Common myeloid progenitor, CD34-positive (primary cell): ENCODE results near the gene IL25.

Experiments
- CTCF ChIA-PET: fragments of 350-600 bp; sonication (Branson Sonifier 250); formaldehyde crosslinking; loops from one replicate; lab custom pipeline; 2021; ENCODE audit warnings: antibody characterized with exemption; lab: Charles Lee
- POLR2A ChIA-PET: fragments of 350-600 bp; sonication (Branson Sonifier 250); formaldehyde crosslinking; loops from one replicate; lab custom pipeline; 2021; ENCODE audit warnings: antibody characterized with exemption; lab: Charles Lee
- DNase-seq, 3 donors: peaks; one replicate each; pipeline versions ENCODE4 v3.0.0 to v3.0.0-alpha.2; 2013
- H3K27ac ChIP-seq, 2 experiments: 1 replicate in 1 of 2; 2 replicates in 1 of 2; pipeline ENCODE4 v1.7.0; 2013; ENCODE audit warnings: inconsistent platforms in 2 of 2, low read length in 2 of 2, mild to moderate bottlenecking in 2 of 2, low read depth in 1 of 2, moderate library complexity in 1 of 2; ENCODE audit not compliant: severe bottlenecking in 2 of 2, insufficient read depth in 1 of 2, poor library complexity in 1 of 2
- H3K27me3 ChIP-seq, 5 experiments: replicated peaks in 2 of 5; 1 replicate in 3 of 5; 2 replicates in 2 of 5; pipeline versions ENCODE4 v1.6.1 to v1.7.0; 2013; ENCODE audit warnings: low read length in 4 of 5, mild to moderate bottlenecking in 2 of 5, moderate library complexity in 2 of 5, inconsistent platforms in 1 of 5; ENCODE audit not compliant: insufficient read depth in 5 of 5, control insufficient read depth in 4 of 5
- H3K36me3 ChIP-seq, 4 experiments: 1 replicate in 2 of 4; 2 replicates in 2 of 4; pipeline versions ENCODE4 v1.6.1 to v1.7.0; 2013; ENCODE audit warnings: low read length in 3 of 4, control low read depth in 1 of 4, mild to moderate bottlenecking in 1 of 4; ENCODE audit not compliant: control insufficient read depth in 4 of 4, insufficient read depth in 4 of 4
- H3K4me1 ChIP-seq, 4 experiments: 1 replicate in 3 of 4; 2 replicates in 1 of 4; pipeline versions ENCODE4 v1.6.1 to v1.7.1; 2013; ENCODE audit warnings: low read length in 3 of 4, mild to moderate bottlenecking in 3 of 4, control low read depth in 1 of 4, inconsistent platforms in 1 of 4, moderate library complexity in 1 of 4; ENCODE audit not compliant: control insufficient read depth in 4 of 4, insufficient read depth in 4 of 4; ENCODE audit errors: control extremely low read depth in 1 of 4
- H3K4me3 ChIP-seq, 7 experiments: 1 replicate in 4 of 7; 2 replicates in 3 of 7; pipeline versions ENCODE4 v1.5.1 to v1.7.0; 2013; ENCODE audit warnings: mild to moderate bottlenecking in 7 of 7, low read length in 6 of 7, moderate library complexity in 6 of 7, inconsistent platforms in 2 of 7, low read depth in 2 of 7, control low read depth in 1 of 7; ENCODE audit not compliant: insufficient read depth in 4 of 7, control insufficient read depth in 1 of 7; ENCODE audit errors: extremely low read depth in 1 of 7
- H3K9me3 ChIP-seq, 5 experiments: 1 replicate in 4 of 5; 2 replicates in 1 of 5; pipeline versions ENCODE4 v1.6.1 to v1.7.1; 2013; ENCODE audit warnings: low read length in 4 of 5, mild to moderate bottlenecking in 2 of 5, inconsistent platforms in 1 of 5, low read depth in 1 of 5, moderate library complexity in 1 of 5; ENCODE audit not compliant: control insufficient read depth in 4 of 5, insufficient read depth in 2 of 5; ENCODE audit errors: control extremely low read depth in 1 of 5
- WGBS: methylation state at CpG from one replicate; pipeline ENCODE4 v1.1.5; 2013; ENCODE audit not compliant: insufficient coverage; 5-methylcytosine and 5-hydroxymethylcytosine counted together

IL25 gene

DNA sequence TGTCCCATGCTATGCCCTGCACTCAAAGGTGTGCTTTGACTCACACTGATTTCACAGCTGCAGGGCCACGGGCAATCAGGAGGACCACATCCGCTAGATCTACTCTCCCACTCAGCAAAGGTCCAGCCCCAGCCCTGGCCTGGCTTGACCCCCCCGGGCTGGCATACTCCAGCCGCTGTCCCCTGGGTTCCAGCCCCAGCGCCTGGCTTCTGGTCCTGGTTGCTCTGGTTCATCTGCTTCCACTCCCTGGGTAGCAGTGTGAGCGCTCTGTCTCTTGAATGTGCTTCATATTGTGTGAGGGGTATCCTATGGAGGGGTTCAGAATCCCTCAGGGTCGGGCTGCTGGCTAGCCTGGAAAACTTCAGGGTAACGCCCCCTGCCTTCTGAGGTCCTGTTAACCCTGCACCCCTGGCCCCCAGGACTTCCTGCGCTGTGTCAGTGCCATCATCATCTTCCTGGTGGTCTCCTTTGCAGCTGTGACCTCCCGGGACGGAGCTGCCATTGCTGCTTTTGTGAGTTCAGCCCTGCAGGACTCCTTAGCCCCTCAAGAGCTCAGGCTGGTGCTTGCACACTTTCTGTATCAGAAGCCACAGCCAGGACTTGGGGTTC is 6.1 kb downstream of the IL25 start:
- DNase-seq, result no peak
- H3K27ac ChIP-seq, result no peak overlapping the region
- H3K36me3 ChIP-seq, result no peaks in the 10 kb centered on the region
- peaks cover 0 to 3% (median 0%) of the 10 kb centered on the region in 5 experiments for H3K27me3 ChIP-seq
- ChIA-PET POLR2A (no interaction called here), CTCF (interaction anchor here (1.1 to 9.0 kb wide), 11 partner anchors 10 to 259 kb away, joined by 3 to 108 read pairs (median 27); partner anchors contain the start of genes PABPN1 and SLC22A17)
- WGBS, result 86% methylated on average over 9 of the region's 11 CpGs
- no peaks in the 10 kb centered on the region for H3K9me3 ChIP-seq
- H3K4me3 ChIP-seq, result no peak overlapping the region
- peaks cover 0 to 24% (median 9%) of the 10 kb centered on the region in 4 experiments for H3K4me1 ChIP-seq

DNA sequence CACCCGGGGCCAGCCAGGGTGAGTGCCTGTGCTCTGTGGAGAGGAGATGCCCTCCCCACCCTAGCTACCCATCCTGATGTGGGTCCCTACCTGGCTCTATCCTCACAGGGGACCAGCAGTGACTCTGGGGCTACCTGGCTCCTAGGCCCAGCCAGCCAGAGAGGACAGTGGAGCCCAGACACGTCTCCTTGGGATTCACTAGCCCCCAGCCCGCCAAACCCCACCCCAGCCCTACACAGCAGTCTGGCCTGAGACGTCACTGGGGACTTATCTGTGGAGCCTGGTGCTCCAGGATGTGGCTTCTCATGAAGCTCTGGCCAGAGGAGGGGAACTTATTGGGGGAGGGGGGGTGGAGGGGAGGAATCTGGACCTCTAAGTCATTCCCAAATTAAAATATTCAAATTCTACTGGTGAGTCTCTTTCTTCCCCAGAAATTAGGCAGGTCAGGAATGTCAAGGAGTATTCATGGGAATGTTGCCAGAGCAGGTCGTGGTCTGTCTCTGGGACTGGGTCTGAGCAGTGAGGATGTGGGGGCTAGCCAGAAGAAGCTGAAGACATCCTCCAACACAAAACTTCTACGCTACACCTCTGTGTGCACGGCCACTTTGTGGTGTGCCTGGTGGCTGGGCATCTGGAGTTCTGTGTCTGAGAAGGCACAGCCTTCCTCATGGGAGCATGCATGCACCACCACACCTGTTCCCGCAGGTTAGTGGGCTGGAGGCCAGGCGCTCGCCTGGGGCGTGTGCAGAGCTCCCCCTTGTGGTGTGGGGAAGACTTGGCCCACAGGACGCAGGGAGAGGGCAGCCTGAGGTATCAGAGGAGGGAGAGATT is 7.0 kb downstream of the IL25 start:
- Histone ChIP-seq H3K36me3 (no peaks in the 10 kb centered on the region), H3K9me3 (no peaks in the 10 kb centered on the region), H3K4me1 (peaks cover 0 to 24% (median 9%) of the 10 kb centered on the region in 4 experiments), H3K4me3 (no peak overlapping the region), H3K27me3 (peaks cover 0 to 3% (median 0%) of the 10 kb centered on the region in 5 experiments), H3K27ac (no peak overlapping the region)
- ChIA-PET POLR2A (interaction anchor here (1.2 to 1.4 kb wide), 2 partner anchors 57 to 78 kb away, joined by 4 to 5 read pairs; partner anchors contain the start of gene PPP1R3E), CTCF (interaction anchor here (0.8 to 9.0 kb wide), 35 partner anchors 8 to 260 kb away, joined by 3 to 108 read pairs (median 5); partner anchors contain the start of genes EFS, PABPN1 and SLC22A17)
- DNase-seq, result peak; percentile 46 to 68 (median 66)
- 33% methylated on average over 9 of the region's 12 CpGs for WGBS

DNA sequence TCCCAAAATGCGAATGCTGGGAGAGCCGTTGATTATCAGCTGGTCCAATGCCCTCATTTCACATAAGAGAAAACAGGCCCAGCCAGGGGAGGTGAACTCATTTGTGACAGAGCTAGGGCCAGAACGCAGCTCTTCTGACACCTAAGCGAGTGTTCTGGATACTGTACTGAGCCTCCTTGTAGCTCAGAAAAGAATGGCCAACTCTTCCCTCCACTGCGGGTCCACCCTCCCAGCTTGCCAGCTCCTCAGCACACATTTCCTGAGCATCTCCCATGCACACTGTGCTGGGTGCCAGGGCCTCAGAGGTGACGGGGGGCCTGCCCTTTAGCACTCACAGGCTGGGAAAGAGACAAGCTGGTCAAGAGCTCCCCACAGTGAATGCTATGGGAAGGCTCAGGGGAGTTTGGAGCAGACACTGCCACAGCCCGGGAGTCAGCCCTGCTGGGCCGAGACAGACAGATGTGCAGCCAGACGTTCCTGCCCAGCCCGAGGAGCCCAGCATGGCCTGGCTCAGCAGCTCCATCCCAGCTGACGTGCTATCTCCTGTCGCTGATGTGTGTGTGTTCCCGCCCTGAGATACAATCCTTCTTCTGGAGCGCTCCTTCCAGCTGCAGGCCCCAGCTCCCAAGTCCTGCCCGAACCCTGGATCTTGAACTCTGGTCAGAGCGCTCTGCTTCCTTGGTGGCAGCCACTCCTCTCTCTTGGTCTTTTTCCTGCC is 7.7 kb downstream of the IL25 start:
- DNase-seq, result no peak
- ChIA-PET CTCF (interaction anchor here (0.8 to 9.0 kb wide), 35 partner anchors 8 to 260 kb away, joined by 3 to 108 read pairs (median 5); partner anchors contain the start of genes EFS, PABPN1 and SLC22A17), POLR2A (interaction anchor here (1.2 to 1.4 kb wide), 2 partner anchors 58 to 78 kb away, joined by 4 to 5 read pairs; partner anchors contain the start of gene PPP1R3E)

DNA sequence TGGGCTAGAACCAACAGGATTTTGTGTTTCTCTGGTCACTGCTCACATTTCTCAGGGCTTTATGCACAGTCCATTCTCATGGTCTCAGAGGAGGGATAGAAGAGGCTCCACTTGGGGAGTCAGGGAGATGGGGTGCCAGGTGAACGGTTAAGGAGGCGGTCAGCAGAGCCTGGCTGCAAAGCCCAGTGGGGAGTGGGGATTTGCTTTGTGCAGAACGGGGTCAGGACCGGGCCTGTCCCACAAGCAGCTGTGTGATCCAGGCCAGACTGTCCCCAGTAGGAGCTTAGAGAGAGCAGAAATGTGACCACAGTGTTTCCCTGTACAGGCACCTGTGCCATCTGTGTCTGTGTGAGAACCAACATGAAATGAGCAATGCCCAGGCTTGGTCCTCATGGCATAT is 8.4 kb downstream of the IL25 start:
- H3K4me1 ChIP-seq, result peaks cover 0 to 24% (median 9%) of the 10 kb centered on the region in 4 experiments
- DNase-seq, result no peak
- peaks cover 0 to 3% (median 0%) of the 10 kb centered on the region in 5 experiments for H3K27me3 ChIP-seq
- 98% methylated on average over 4 of the region's 4 CpGs for WGBS
- no peak overlapping the region for H3K27ac ChIP-seq
- CTCF ChIA-PET, result interaction anchor here (0.8 to 9.0 kb wide), 19 partner anchors 8 to 116 kb away, joined by 3 to 108 read pairs (median 7); partner anchors contain the start of genes EFS, PABPN1 and SLC22A17
- H3K36me3 ChIP-seq, result no peaks in the 10 kb centered on the region
- H3K9me3 ChIP-seq, result no peaks in the 10 kb centered on the region
- no peak overlapping the region for H3K4me3 ChIP-seq
- POLR2A ChIA-PET, result no interaction called here

More for the DNA sequence above, 7.7 kb downstream of the IL25 start:
- 87% methylated on average over 16 of the region's 16 CpGs for WGBS
- no peaks in the 10 kb centered on the region for H3K9me3 ChIP-seq
- H3K4me1 ChIP-seq, result peaks cover 0 to 24% (median 9%) of the 10 kb centered on the region in 4 experiments
- no peaks in the 10 kb centered on the region for H3K36me3 ChIP-seq
- no peak overlapping the region for H3K27ac ChIP-seq
- H3K27me3 ChIP-seq, result peaks cover 0 to 3% (median 0%) of the 10 kb centered on the region in 5 experiments
- no peak overlapping the region for H3K4me3 ChIP-seq

GRCh38 chr14:23381871-23382270 is 9.3 kb downstream of the IL25 start:
- Histone ChIP-seq H3K4me1 (peaks cover 0 to 24% (median 9%) of the 10 kb centered on the region in 4 experiments), H3K36me3 (no peaks in the 10 kb centered on the region), H3K4me3 (no peak overlapping the region), H3K27me3 (peaks cover 0 to 3% (median 0%) of the 10 kb centered on the region in 5 experiments), H3K9me3 (no peaks in the 10 kb centered on the region), H3K27ac (no peak overlapping the region)
- 67% methylated on average over 1 of the region's 3 CpGs for WGBS
- CTCF ChIA-PET, result interaction anchor here (0.8 to 9.0 kb wide), 14 partner anchors 10 to 117 kb away, joined by 3 to 108 read pairs (median 13); partner anchors contain the start of genes EFS and SLC22A17
- POLR2A ChIA-PET, result interaction anchor here (1.5 kb wide), 1 partner anchor 27 kb away, joined by 3 read pairs; no protein-coding TSS in a partner anchor
- no peak for DNase-seq

GRCh38 chr14:23382276-23382675 is 9.7 kb downstream of the IL25 start:
- whole genome bisulfite sequencing, result 92% methylated on average over 4 of the region's 6 CpGs
- DNase-seq, result no peak
- no peaks in the 10 kb centered on the region for H3K36me3 ChIP-seq
- H3K9me3 ChIP-seq, result no peaks in the 10 kb centered on the region
- no peak overlapping the region for H3K27ac ChIP-seq
- H3K4me1 ChIP-seq, result peaks cover 0 to 22% (median 8%) of the 10 kb centered on the region in 4 experiments
- H3K27me3 ChIP-seq, result peaks cover 0 to 3% (median 0%) of the 10 kb centered on the region in 5 experiments
- CTCF ChIA-PET, result interaction anchor here (0.7 to 9.0 kb wide), 15 partner anchors 11 to 117 kb away, joined by 3 to 108 read pairs (median 6); partner anchors contain the start of genes EFS and SLC22A17
- H3K4me3 ChIP-seq, result no peak overlapping the region
- POLR2A ChIA-PET, result interaction anchor here (1.5 kb wide), 1 partner anchor 28 kb away, joined by 3 read pairs; no protein-coding TSS in a partner anchor
